ENCODE measurements around the gene SLC25A51.
"Not testable (repeated sequence)": the region's sequence is repeated elsewhere in the genome, so short reads cannot be mapped to it uniquely, and the experiment has no call there.

SLC25A51 gene

GRCh38 chr9:37919246-37919955 lies 15.5 kb upstream of the SLC25A51 start:
- DNase-seq: no peak

GRCh38 chr9:37918665-37919170 lies 14.8 kb upstream of the SLC25A51 start:
- no peak for DNase-seq

- DNase-seq: no peak
These were observed 14.1 kb upstream of the SLC25A51 start for GRCh38 chr9:37917801-37918664.

DNA sequence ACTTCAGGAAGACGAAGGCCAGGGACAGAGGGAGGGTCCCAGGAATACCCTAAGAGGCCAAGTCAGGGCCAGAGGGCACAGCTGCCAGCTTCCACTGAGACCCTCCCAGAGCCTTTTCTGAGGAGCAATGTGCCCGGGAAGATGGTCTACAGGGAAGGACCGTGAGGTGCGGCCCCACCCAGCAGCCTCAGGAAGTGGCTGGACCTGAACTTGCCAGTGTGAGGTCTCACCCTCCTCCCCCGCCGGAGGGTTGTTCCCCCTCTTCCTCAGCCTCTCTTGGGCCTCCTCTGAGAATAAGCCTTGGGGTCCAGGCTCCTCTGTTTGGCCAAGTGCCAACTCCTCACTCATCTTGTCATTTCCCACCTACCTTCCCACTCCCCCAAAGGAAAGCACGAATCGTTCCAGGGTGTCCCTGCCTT lies 13.4 kb upstream of the SLC25A51 start:
- no peak for DNase-seq

GRCh38 chr9:37916471-37917312 lies 12.8 kb upstream of the SLC25A51 start:
- no peak for DNase-seq

DNA sequence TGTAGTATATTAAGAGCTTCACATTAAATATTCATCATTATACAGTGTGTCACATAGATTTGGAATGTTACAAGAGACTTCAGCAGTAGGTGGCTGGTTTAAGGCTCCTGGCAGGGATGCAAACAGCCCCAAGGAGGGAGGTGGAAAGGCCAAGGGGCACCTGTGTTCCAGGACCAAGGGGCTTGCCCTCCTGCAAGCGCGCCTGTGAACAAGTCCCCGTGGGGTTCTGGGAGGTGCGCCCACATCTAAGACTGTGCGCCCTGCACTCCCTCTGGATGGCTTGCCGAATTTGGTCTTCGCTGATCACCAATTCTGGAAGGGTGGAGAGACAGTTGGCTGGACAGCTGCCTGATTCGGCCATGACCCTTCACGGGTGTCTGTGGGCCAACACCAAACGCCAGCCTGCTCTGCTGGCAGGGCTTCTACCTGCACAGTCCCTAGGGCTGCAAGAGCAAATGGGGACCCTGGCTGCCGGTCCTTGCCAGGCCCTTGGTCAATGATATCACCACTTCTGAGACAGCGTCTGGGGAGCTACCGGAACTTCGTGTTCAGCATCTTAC lies 12.1 kb upstream of the SLC25A51 start:
- no peak for DNase-seq

- DNase-seq: no peak
These were observed 10.9 kb upstream of the SLC25A51 start for GRCh38 chr9:37914701-37915358.

- DNase-seq: no peak
These were observed 10.2 kb upstream of the SLC25A51 start for GRCh38 chr9:37914154-37914551.

- peak; percentile 85 for DNase-seq
These were observed 9.7 kb upstream of the SLC25A51 start for GRCh38 chr9:37913480-37914153.

GRCh38 chr9:37911271-37911681 lies 7.3 kb upstream of the SLC25A51 start:
- no peak for DNase-seq

DNA sequence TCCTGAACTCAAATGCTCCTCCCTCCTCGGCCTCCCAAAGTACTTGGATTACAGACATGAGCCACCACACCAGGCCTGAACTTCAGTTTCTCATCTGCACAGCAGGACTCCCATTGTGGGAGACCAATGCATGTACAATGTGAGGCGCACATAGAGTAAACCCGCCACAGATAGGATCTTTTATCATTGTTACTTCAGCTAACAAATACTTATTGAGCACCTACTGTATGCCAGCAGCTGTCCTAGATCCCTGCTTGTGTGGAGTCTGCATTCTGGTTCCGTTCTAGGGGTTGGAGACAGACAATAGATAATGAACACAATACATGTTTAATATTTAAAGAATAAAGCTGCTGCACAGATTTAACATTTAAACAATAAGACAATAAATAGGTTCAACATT lies 6.3 kb upstream of the SLC25A51 start:
- no peak for DNase-seq

DNA sequence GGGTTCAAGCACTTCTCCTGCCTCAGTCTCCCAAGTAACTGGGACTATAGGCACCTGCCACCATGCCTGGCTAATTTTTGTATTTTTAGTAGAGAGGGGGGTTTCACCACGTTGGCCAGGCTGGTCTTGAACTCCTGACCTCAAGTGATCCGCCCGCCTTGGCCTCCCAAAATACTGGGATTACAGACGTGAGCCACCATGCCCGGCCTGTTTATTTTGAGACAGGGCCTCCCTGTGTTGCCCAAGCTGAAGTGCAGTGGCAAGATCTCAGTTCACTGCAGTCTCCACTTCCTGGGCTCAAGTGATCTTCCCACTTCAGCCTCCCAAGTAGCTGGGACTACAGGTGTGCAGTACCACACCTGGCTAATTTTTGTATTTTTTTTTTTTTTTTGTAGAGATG lies 5.9 kb upstream of the SLC25A51 start:
- not testable (repeated sequence) for DNase-seq

GRCh38 chr9:37909326-37909725 lies 5.4 kb upstream of the SLC25A51 start:
- DNase-seq: no peak

DNA sequence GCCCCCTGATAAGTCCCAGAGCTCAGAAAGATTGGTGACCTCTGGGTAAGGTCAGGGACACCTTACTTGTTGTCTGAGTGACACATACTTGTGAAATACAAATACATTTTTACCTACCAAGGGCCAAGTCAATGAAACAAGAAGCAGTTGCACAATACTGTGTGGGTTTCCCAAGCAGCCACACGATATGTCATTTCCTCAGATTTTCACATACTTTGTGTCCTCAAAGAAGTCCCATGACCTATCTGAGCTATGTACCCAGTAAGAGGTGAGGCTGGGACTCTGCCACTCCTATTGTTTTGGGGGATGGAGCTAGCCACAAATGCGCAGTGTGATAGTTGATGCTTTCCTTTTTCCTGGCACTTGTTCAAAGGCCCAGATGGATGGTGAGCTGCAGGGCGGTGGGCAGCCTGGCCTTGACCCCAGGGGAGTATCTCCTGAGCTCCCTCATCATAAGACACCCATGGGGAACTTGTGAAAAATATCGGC lies 4.8 kb upstream of the SLC25A51 start:
- peak; percentile 35 for DNase-seq

GRCh38 chr9:37908283-37908682 lies 4.4 kb upstream of the SLC25A51 start:
- DNase-seq: no peak

DNA sequence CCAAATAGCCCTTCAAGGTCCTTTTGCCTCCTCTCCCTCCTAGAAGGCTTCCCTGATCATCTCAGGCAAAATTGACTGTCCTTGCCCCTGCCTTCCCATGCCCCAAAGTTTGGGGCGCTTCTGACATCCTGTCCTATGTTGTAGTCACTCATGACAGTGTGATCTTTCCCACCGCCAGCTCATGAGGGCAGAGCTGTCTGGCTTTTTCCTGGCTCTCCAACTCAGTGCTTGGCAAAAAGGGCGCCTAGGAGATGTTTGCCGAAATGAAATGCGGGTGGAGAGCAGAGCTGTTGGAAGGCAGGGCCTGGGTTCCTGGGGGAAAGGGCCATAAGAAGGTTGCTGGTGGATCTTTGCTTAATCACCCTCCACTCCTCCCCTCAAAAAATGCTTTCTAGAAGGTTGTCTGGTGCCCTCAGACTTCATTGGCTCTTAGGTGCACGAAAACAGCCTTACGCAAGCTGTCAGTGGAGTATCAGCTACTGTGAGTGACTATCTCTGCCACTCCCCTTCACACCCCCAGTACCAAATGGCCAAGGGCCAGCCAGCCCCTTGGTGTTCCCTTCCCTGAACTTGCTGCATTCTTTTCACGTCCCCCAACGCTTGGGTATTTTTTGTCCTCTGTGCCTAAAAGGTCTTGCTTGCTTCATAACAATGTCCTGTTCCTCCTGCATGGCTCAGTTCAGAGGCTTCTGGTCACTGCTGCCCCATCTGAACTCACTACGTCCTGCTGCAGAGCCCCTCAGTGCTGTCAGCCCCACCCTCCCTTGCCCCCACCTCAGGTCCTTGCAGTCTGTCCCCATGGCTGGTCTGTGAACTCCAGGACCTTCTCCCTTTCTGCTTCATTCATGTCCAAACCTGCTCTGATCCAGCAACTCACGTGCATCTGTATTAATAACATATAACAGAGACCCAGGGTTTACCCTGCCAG lies 2.6 kb upstream of the SLC25A51 start:
- no peak for DNase-seq

GRCh38 chr9:37905776-37906175 lies 1.8 kb upstream of the SLC25A51 start:
- DNase-seq: no peak

DNA sequence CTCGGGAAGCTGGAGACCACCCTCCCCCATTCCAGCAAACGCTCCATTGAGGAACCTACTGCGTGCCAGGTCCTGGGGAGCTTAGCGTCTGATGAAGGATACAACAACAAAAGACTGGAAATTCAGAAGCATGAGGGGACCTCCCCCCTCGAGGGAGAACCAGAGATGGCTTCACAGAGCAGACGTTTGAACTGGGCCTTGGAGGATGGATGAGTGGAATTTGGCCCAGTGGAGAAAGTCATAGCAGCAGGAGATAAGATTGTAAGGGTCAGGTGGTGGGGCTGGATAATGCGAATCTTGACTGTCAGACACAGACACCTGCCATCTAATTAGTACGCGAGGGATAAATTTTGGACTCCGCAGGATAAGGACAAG lies 1.2 kb upstream of the SLC25A51 start:
- no peak for DNase-seq

DNA sequence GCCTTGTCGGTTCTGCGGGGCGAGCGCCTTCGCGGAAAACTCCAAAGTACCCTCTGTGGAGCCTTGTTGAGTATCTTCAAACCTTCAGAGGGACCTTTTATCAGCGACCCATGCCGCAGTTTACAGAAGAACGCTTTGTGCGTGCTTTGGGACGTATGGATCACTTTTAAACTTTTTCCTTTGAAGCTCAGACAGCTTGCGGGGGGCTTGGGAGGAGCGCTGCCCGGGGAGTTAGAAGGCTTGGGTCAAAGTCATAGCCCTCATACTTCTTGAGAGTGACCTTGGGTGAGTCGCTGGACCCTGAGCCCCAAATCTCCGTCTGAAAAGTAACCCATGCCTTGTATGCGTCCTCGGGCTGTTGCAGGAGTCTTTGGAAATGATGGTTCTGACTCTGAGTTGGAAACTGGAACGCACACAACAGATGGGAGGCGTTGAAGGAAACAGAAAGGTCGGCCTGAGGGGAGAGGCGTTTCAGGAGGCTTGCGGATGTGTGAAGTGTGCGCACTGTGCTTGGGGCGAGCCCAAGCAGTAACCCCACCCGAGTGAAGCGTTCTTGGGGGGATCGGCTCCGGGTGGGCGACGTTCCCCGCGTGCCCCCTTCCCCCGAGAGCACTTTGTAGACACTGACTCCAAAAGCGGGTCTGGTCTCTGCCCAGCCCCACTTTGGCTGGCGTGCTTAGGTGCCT lies 661 bp upstream of the SLC25A51 start:
- DNase-seq: no peak
